HEK293T (cell line): ENCODE data around the gene BRD4.
A peak's percentile ranks its signal among the peaks of the same experiment; 100 is the strongest.

Source experiments
- CTCF ChIA-PET: fragments of 350-600 bp; formaldehyde crosslinking; extraction: SDS; loops from one replicate; lab custom pipeline; 2021; ENCODE audit warnings: antibody characterized with exemption, inconsistent platforms; lab: Yijun Ruan, JAX
- POLR2A ChIA-PET: fragments of 350-600 bp; formaldehyde crosslinking; extraction: SDS; loops from one replicate; lab custom pipeline; 2020; ENCODE audit warnings: antibody characterized with exemption, inconsistent platforms; lab: Yijun Ruan, JAX
- DNase-seq: peaks from one replicate; pipeline ENCODE4 v3.0.0; 2012; ENCODE audit warnings: mixed read lengths; ENCODE audit errors: extremely low spot score
- TARDBP ChIP-seq: fragments of 450-650 bp; IDR thresholded peaks from 2 replicates; pipeline ENCODE4 v1.6.1; 2016
- TF ChIP-seq, protein P1 (sequence below): fragments of 450-650 bp; IDR thresholded peaks from 2 replicates; pipeline ENCODE4 v1.6.1; 2016

Gene BRD4

DNA sequence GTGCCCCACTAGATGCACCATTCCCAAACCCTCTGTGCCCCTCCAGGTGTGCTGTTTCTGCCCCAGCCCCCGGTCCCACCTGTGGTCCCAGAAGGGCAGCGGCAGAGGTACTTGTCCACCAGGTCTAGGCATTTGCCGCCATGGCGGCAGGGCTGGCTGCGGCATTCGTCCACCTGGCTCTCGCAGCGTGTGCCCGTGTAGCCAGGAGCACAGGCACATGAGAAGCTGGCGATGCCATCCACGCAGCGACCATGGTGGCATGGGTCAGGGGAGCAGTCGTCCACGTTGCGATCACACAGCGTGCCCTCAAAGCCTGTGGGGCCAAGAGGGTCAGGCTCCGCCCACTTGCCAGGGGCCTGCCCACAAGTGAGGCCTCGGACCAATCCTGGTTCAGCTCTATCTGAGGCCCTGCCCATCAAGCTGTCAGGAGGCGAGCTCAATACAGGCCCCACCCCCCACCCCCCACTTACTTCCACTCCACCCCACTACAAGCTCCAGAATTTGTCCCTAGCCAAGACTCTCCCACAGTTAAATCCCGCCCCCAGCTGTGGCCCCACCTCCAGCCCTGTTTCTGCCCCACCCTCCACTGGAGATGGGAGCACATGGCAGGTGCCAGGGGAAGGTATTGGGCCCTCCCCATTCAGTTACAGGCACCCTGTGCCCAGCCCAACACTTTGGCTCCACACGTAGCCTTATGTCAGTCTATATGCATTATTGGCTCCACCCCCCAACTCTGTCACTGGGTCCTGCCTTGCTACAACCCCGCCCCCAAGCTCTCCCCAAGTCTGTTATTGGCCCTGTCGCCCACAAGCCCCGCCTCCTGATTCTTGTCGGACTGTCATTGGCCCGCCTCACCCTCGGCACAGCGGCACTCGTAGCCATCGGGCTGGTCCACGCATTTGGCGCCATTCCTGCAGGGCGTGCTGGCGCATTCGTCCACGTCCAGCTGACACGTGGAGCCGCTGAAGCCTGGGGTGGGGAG is 145.0 kb downstream of the BRD4 start:
- DNase-seq: peak; percentile 49
- TF ChIP-seq TARDBP: no peak
- TF ChIP-seq, protein P1, sequence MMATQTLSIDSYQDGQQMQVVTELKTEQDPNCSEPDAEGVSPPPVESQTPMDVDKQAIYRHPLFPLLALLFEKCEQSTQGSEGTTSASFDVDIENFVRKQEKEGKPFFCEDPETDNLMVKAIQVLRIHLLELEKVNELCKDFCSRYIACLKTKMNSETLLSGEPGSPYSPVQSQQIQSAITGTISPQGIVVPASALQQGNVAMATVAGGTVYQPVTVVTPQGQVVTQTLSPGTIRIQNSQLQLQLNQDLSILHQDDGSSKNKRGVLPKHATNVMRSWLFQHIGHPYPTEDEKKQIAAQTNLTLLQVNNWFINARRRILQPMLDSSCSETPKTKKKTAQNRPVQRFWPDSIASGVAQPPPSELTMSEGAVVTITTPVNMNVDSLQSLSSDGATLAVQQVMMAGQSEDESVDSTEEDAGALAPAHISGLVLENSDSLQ: peak; percentile 66
- ChIA-PET CTCF (interaction anchor here (1.1 kb wide), 1 partner anchor 8 kb away, joined by 4 read pairs; no protein-coding TSS in a partner anchor), POLR2A (no interaction called here)
